ENCODE data around the gene TENM4.

TENM4 gene

DNA sequence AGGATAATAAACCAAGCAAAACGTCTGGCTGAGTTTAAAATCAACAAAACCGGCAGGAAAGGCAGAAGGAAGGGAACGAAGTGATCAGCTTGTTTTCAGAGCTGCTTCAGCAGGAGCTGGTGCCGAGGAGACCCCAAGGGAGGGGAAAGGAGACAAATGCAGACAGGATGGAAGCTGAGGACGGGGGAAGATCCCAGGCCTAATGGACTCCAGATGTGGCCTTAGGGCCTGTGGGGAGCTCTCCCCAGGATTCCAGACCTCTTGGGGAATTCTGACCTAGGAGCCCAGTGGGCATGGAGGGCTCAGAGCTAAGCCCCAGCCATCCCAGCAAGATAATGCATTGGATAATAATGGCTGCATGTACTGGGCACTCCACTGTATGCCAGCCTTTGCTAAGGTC, 654.7 kb downstream of the TENM4 start:
- no peak for DNase-seq
- in situ Hi-C loops (cut with HindIII; ENCODE audit: low pct_ligation_motif_present, low sequenced_read_pairs), result no loop called here
- H3K27me3 ChIP-seq (replicated peaks), result no peaks in the 10 kb centered on the region
- H3K36me3 ChIP-seq (replicated peaks), result no peaks in the 10 kb centered on the region
- TF ChIP-seq, protein P1, sequence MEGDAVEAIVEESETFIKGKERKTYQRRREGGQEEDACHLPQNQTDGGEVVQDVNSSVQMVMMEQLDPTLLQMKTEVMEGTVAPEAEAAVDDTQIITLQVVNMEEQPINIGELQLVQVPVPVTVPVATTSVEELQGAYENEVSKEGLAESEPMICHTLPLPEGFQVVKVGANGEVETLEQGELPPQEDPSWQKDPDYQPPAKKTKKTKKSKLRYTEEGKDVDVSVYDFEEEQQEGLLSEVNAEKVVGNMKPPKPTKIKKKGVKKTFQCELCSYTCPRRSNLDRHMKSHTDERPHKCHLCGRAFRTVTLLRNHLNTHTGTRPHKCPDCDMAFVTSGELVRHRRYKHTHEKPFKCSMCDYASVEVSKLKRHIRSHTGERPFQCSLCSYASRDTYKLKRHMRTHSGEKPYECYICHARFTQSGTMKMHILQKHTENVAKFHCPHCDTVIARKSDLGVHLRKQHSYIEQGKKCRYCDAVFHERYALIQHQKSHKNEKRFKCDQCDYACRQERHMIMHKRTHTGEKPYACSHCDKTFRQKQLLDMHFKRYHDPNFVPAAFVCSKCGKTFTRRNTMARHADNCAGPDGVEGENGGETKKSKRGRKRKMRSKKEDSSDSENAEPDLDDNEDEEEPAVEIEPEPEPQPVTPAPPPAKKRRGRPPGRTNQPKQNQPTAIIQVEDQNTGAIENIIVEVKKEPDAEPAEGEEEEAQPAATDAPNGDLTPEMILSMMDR (IDR thresholded peaks at IDR 0.05; ENCODE audit: low read depth, low read length, missing control alignments), result no peak
- no peak overlapping the region for H3K4me3 ChIP-seq (ENCODE audit: low read depth, low read length)
- H3K27ac ChIP-seq, result no peak overlapping the region

DNA sequence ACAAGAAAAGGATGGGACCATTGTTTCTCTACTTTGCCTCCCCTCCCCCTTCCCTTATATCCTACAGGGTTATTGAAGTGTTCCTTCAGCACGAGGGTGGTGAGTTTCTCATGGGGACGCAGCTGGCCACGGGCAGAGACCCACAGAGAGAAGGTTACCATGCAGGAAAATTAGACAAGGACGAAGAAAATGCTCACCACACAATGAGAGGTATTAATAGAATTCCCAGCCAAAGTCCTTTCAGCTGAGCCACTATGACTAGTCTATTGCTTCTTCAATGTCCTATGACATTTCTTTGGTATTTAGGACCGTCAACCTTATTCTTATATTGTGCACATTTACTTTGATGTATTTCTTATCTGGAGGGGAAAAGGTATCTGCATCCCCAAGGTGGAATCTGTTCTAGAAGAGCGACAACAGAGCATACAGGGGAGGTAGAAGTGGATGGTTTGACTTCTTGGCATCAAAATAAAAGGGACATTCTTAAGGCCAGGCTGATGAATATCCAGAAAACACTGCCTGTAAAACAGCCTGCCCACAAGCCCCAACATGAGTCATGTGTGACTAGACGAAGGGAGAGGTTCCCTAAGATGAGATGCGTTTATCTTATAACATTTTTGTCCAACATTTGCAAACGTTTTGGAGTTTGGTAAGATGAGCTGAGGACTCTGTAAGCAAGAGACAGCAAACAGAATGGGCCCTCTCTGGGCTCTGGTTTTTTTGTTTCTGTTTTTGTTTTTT, 656.3 kb downstream of the TENM4 start:
- in situ Hi-C loops (cut with HindIII; ENCODE audit: low pct_ligation_motif_present, low sequenced_read_pairs), result no loop called here
- no peak overlapping the region for H3K4me3 ChIP-seq (ENCODE audit: low read depth, low read length)
- H3K27me3 ChIP-seq (replicated peaks), result no peaks in the 10 kb centered on the region
- TF ChIP-seq, protein P1 (IDR thresholded peaks at IDR 0.05; ENCODE audit: low read depth, low read length, missing control alignments), result no peak
- no peak overlapping the region for H3K27ac ChIP-seq
- peak; percentile 68 for DNase-seq
- no peaks in the 10 kb centered on the region for H3K36me3 ChIP-seq (replicated peaks)

DNA sequence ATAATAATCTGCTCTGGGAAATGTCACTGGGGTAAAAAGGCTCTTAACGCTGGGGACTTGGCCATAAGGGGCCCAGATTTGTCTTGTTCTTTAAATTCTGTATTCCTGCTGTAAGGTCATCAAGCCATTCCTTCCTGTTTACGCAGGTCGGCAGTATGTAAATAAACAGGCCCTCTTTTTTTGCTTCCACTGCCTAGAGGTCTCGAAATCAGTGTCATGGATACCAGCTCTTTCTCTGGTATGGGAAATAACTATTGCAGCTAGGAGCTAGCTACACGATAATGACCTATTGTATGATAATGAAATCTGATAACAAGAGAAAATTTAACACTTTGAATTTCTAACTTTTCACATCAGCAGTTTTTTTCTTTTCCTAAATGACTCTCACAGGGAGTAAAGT, 657.0 kb downstream of the TENM4 start:
- Histone ChIP-seq H3K27me3 (replicated peaks) (no peaks in the 10 kb centered on the region), H3K4me3 (ENCODE audit: low read depth, low read length) (no peak overlapping the region), H3K27ac (no peak overlapping the region), H3K36me3 (replicated peaks) (no peaks in the 10 kb centered on the region)
- no peak for DNase-seq
- in situ Hi-C loops (cut with HindIII; ENCODE audit: low pct_ligation_motif_present, low sequenced_read_pairs), result no loop called here
- TF ChIP-seq, protein P1 (IDR thresholded peaks at IDR 0.05; ENCODE audit: low read depth, low read length, missing control alignments), result no peak

DNA sequence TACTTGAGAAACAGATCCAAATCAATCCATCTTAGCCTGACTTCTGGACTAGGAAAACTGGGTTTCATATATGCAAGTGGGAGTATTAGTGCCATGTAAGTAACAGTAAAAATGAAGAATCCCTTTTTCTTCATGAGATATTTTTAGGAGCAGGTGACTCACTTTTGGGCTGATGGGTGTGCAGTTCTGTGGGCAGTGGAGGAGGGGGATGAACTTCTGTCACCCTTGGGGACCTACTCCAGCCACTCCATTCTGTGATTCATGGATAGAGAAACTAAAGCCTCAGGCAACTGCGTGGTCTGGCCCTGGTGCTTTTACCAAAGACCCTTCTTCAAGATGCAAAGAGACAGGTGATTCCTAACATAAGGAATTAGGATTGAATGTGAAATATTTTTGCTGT, 657.5 kb downstream of the TENM4 start:
- no peak for DNase-seq
- in situ Hi-C loops (cut with HindIII; ENCODE audit: low pct_ligation_motif_present, low sequenced_read_pairs), result no loop called here
- TF ChIP-seq, protein P1 (IDR thresholded peaks at IDR 0.05; ENCODE audit: low read depth, low read length, missing control alignments), result no peak

DNA sequence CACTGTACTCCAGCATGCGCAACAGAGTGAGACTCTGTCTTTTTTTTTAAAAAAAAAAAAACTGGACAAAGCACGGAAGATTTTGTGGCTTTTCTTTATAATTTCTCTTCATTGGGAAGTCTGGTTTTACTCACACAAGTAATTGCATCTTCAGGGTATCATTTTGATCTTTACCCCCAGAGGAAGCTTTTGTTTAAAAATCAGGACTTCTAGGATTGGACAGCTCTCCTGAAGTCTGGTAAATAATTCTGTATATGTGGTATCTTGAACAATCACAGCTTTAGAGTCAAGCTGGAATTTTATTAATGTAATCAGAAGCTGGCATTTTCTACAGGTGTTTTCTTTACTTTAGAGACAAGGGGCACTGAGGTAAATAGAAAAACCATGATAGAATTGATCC, 658.1 kb downstream of the TENM4 start:
- in situ Hi-C loops (cut with HindIII; ENCODE audit: low pct_ligation_motif_present, low sequenced_read_pairs), result no loop called here
- H3K4me3 ChIP-seq (ENCODE audit: low read depth, low read length), result no peak overlapping the region
- no peaks in the 10 kb centered on the region for H3K36me3 ChIP-seq (replicated peaks)
- no peak for DNase-seq
- no peaks in the 10 kb centered on the region for H3K27me3 ChIP-seq (replicated peaks)
- TF ChIP-seq, protein P1 (IDR thresholded peaks at IDR 0.05; ENCODE audit: low read depth, low read length, missing control alignments), result no peak
- no peak overlapping the region for H3K27ac ChIP-seq

More for the DNA sequence above, 657.5 kb downstream of the TENM4 start:
- Histone ChIP-seq H3K27me3 (replicated peaks) (no peaks in the 10 kb centered on the region), H3K27ac (no peak overlapping the region), H3K4me3 (ENCODE audit: low read depth, low read length) (no peak overlapping the region), H3K36me3 (replicated peaks) (no peaks in the 10 kb centered on the region)

DNA sequence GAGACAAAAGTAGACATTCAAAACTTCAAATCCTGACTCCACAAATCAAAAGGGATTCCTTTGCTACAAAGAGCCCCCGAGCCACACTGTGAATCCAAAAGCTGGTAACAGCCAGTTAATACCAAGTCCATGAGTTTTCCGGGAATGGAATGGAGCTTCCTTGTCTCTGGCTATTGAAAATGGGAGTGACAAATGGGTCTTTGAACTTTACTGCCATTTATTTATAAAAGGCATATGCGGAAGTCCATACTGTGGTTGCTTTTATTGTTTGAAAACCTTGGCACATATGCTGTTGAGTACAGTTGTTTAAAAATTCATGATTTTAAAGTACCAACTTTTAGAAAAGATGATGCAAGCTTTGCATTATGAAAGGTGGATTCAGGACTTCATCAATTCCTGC, 659.9 kb downstream of the TENM4 start:
- no peak for DNase-seq
- H3K4me3 ChIP-seq (ENCODE audit: low read depth, low read length), result no peak overlapping the region
- in situ Hi-C loops (cut with HindIII; ENCODE audit: low pct_ligation_motif_present, low sequenced_read_pairs), result no loop called here
- no peaks in the 10 kb centered on the region for H3K36me3 ChIP-seq (replicated peaks)
- H3K27ac ChIP-seq, result no peak overlapping the region
- no peaks in the 10 kb centered on the region for H3K27me3 ChIP-seq (replicated peaks)
- TF ChIP-seq, protein P1 (IDR thresholded peaks at IDR 0.05; ENCODE audit: low read depth, low read length, missing control alignments), result no peak

Data from brain microvascular endothelial cell (primary cell).